Measurements from ENCODE around the gene DDX17.
A peak's percentile ranks its signal among the peaks of the same experiment; 100 is the strongest.

DDX17 gene

DNA sequence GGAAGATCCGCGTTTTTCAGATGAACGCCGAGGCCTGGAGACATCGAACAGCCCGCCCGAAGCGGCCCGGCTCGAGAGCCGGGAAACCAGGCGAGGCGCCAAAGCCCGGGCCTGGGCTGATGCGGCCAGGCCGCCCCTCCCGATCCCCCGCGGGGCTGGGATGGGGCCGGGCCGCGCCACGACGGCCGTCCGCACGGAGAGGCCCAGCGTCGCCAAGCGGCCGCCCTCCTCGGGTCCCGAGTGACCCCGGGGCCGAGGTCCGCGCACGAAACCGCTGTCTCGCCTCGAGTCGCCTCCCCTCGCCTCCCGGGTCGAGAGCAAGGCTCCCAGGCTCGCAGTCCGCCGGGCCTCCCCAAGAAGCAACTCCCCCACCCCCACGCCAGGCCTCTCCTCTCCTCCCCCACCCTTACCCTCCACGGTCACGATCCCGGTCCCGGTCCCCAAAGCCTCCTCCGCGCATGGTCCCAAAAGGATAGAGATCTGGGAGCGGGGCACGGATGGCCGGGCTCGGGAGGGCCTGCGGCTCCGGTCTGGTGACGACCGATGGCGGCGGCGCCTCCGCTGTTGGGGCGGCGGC is 482 bp downstream of the DDX17 start:
- H3K4me3 ChIP-seq (ENCODE audit: low read depth, low read length): peak overlapping the region; percentile 98
- TF ChIP-seq, protein P1, sequence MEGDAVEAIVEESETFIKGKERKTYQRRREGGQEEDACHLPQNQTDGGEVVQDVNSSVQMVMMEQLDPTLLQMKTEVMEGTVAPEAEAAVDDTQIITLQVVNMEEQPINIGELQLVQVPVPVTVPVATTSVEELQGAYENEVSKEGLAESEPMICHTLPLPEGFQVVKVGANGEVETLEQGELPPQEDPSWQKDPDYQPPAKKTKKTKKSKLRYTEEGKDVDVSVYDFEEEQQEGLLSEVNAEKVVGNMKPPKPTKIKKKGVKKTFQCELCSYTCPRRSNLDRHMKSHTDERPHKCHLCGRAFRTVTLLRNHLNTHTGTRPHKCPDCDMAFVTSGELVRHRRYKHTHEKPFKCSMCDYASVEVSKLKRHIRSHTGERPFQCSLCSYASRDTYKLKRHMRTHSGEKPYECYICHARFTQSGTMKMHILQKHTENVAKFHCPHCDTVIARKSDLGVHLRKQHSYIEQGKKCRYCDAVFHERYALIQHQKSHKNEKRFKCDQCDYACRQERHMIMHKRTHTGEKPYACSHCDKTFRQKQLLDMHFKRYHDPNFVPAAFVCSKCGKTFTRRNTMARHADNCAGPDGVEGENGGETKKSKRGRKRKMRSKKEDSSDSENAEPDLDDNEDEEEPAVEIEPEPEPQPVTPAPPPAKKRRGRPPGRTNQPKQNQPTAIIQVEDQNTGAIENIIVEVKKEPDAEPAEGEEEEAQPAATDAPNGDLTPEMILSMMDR (IDR thresholded peaks at IDR 0.05; ENCODE audit: borderline replicate concordance, insufficient read depth, low read depth, low read length): no peak

DNA sequence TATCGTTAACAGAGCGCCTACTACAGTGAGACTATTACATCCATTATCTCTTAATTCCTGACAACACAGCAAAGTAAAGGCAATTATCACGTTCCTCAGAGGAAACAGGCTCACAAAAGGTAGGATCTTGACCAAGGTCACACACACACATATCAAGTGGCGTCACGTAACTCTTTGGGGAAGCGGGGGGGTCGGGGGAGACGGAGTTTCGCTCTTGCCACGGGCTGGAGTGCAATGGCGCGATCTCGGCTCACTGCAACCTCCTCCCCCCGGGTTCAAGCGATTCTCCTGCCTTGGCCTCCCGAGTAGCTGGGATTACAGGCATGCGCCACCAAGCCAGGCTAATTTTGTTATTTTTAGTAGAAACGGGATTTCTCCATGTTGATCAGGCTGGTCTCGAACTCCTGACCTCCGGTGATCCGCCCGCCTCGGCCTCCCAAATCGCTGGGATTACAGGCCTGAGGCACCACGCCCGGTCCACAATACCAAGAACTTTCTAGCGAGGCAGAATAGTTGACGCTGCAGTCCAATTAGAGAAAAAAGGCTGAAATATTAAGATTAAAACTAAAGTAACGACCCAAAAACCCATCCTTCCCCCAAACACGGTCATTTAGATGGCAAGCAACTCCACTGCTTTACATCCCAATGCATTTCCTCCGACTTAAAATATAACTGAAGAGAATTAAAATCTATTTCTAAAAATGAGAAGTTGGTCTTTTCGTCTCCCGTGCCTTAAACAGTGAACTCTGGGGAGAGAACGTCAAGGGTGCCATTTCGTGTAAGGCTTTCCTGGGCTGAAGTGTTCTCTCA is 1.2 kb downstream of the DDX17 start:
- H3K4me3 ChIP-seq (ENCODE audit: low read depth, low read length): peak overlapping the region; percentile 98
- TF ChIP-seq, protein P1 (IDR thresholded peaks at IDR 0.05; ENCODE audit: borderline replicate concordance, insufficient read depth, low read depth, low read length): no peak

DNA sequence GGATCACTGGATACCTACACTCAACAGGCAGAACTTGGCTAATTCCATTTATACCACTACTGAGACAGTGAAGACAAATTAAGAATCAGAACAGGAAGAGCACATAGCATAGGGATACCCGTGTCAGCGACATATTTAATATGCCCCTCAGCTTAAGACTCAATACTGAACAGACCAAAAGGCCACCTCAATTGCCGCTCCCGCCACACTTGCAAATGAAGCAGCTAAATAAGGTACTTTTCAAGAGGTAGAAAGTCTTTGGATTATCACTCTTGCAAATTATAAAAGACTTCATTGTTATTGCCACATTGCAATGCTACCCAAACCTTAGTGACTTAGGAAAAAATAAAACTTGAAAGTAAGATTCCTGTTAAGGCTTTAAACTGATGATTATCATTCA is 3.1 kb downstream of the DDX17 start:
- H3K4me3 ChIP-seq (ENCODE audit: low read depth, low read length): no peak overlapping the region
- TF ChIP-seq, protein P1 (IDR thresholded peaks at IDR 0.05; ENCODE audit: borderline replicate concordance, insufficient read depth, low read depth, low read length): no peak

DNA sequence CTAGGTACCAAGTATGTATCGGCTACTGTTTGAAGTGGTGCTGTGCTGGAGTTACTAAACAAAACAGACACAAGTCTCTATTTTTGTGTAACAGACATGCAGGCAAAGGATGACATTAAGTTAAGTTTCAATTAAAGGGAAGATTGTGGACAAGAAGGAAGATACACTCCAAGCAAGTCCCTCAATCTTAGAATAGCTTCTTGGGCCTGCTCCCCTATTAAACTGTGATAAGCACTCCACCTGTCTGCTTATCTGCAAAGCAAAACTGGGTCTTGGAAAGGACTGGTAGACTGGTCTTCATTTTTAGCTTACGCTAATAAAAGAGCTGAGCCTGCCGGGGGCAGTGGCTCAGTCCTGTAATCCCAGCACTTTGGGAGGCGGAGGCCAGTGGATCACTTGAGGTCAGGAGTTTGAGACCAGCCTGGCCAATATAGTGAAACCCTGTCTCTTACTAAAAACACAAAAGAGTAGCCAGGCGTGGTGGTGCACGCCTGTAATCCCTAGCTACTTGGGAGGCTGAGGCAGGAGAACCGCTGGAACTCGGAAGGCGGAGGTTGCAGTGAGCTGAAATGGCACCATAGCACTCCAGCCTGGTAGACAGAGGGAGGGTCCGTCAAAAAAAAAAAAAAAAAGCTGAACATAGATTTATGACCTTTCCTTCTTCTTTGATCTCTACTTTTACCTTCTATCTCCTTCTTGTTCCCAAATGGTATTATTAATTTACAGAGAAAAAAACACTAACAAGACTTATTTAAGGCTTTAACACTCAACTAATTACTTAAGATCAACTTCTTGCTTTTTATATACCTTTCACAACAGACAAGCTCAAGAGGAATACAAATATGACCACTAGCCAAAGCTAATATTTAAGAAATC is 4.1 kb downstream of the DDX17 start:
- H3K4me3 ChIP-seq (ENCODE audit: low read depth, low read length): no peak overlapping the region
- TF ChIP-seq, protein P1 (IDR thresholded peaks at IDR 0.05; ENCODE audit: borderline replicate concordance, insufficient read depth, low read depth, low read length): no peak

DNA sequence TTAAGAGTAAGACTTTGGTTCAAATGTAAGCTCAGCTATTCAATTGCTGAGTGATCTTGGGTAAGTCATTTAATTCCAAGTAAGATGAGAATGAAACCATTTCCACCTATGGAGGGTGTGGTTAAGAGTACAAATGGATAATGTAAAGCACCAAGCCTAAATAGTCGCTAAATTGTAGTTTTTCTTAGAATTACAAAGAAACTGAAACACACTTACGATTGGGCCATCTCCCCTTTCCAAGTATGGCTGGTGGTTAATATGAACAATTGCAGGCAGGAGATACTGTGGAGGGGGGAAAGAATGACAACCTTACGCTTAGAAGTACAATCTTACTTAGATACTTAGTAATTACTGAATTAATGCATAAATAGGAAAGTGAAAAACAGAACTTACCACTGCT is 8.2 kb downstream of the DDX17 start:
- H3K4me3 ChIP-seq (ENCODE audit: low read depth, low read length): no peak overlapping the region
- TF ChIP-seq, protein P1 (IDR thresholded peaks at IDR 0.05; ENCODE audit: borderline replicate concordance, insufficient read depth, low read depth, low read length): no peak

DNA sequence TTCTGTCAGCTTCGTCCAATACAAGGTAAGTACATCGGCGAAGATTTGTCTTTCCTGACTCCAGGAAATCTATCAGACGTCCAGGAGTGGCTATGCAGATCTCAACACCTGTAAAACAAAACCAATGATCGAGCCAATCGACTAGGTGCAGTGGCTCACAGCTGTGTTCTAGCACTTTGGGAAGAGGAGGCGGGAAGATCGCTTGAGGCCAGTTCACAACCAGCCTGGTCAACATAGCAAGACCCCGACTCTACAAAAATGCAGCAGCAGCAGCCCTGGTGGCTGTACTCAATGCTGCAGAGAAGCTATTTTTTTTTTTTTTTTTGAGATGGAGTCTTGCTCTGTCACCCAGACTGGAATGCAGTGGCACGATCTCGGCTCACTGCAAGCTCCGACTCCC is 11.2 kb downstream of the DDX17 start:
- TF ChIP-seq, protein P1 (IDR thresholded peaks at IDR 0.05; ENCODE audit: borderline replicate concordance, insufficient read depth, low read depth, low read length): no peak
- no peak overlapping the region for H3K4me3 ChIP-seq (ENCODE audit: low read depth, low read length)

Data from GM12875 (cell line).